Neural progenitor cell (in vitro differentiated cells): Measurements from ENCODE around the gene YDJC. TPM values are rescaled to one million over a fixed set of nuclear protein-coding genes. Genes with fewer than 3 reads are reported as not detected.

Experiments used
- DNase-seq: peaks from one replicate; pipeline ENCODE4 v3.0.0-alpha.2; 2016; ENCODE audit warnings: low spot score
- H2AFZ ChIP-seq: fragments of 200-600 bp; sonication (generic); replicated peaks from 2 replicates; pipeline ENCODE4 v1.6.1; 2016; ENCODE audit warnings: antibody characterized with exemption
- H3F3A ChIP-seq: fragments of 200-600 bp; sonication (generic); 2 replicates; pipeline ENCODE4 v1.6.1; 2016; ENCODE audit warnings: antibody characterized with exemption, low read depth
- H3K27ac ChIP-seq: fragments of 200-600 bp; sonication (generic); 2 replicates; pipeline ENCODE4 v1.5.1; 2016; ENCODE audit warnings: mild to moderate bottlenecking
- H3K27me3 ChIP-seq: fragments of 200-600 bp; sonication (generic); 2 replicates; pipeline ENCODE4 v1.6.1; 2016; ENCODE audit warnings: mild to moderate bottlenecking, moderate library complexity
- H3K36me3 ChIP-seq: fragments of 200-600 bp; sonication (generic); 2 replicates; pipeline ENCODE4 v1.5.1; 2016
- H3K4me1 ChIP-seq: fragments of 200-600 bp; sonication (generic); 2 replicates; pipeline ENCODE4 v1.6.1; 2016; ENCODE audit warnings: mixed run types
- H3K4me2 ChIP-seq: fragments of 200-600 bp; sonication (generic); 2 replicates; pipeline ENCODE4 v1.6.1; 2016
- H3K4me3 ChIP-seq: fragments of 200-600 bp; sonication (generic); 2 replicates; pipeline ENCODE4 v1.5.1; 2016
- H3K79me2 ChIP-seq: fragments of 200-600 bp; sonication (generic); 2 replicates; pipeline ENCODE4 v1.6.1; 2016; ENCODE audit warnings: low read depth
- H3K9ac ChIP-seq: fragments of 200-600 bp; sonication (generic); 2 replicates; pipeline ENCODE4 v1.6.1; 2016
- H3K9me3 ChIP-seq: fragments of 200-600 bp; sonication (generic); 2 replicates; pipeline ENCODE4 v1.5.1; 2016; ENCODE audit warnings: low read depth
- H4K20me1 ChIP-seq: fragments of 200-600 bp; sonication (generic); 2 replicates; pipeline ENCODE4 v1.6.1; 2016; ENCODE audit warnings: low read depth
- H3K27ac Mint-ChIP-seq: 3 replicates; pipeline ENCODE4 v1.8.0; 2021; ENCODE audit warnings: mixed read lengths
- H3K27me3 Mint-ChIP-seq: 2 replicates; pipeline ENCODE4 v1.8.0; 2022; ENCODE audit warnings: low read depth, mild to moderate bottlenecking, inconsistent platforms, moderate library complexity, mixed read lengths; ENCODE audit not compliant: insufficient read depth
- H3K36me3 Mint-ChIP-seq: 3 replicates; pipeline ENCODE4 v1.8.0; 2021; ENCODE audit warnings: mixed read lengths
- H3K4me1 Mint-ChIP-seq: 3 replicates; pipeline ENCODE4 v1.8.0; 2021; ENCODE audit warnings: mixed read lengths
- H3K4me3 Mint-ChIP-seq: 3 replicates; pipeline ENCODE4 v1.8.0; 2021; ENCODE audit warnings: mild to moderate bottlenecking, moderate library complexity, mixed read lengths
- H3K9me3 Mint-ChIP-seq: 3 replicates; pipeline ENCODE4 v1.8.0; 2020; ENCODE audit warnings: mixed read lengths
- CTCF ChIP-seq: fragments of 200-600 bp; sonication (generic); IDR thresholded peaks from 2 replicates; pipeline ENCODE4 v1.5.1; 2017; ENCODE audit warnings: antibody characterized with exemption, mild to moderate bottlenecking
- EZH2 ChIP-seq: fragments of 200-600 bp; sonication (generic); IDR thresholded peaks from 2 replicates; pipeline ENCODE4 v1.6.1; 2017; ENCODE audit warnings: antibody characterized with exemption, mild to moderate bottlenecking, moderate library complexity
- EZH2phosphoT487 ChIP-seq: fragments of 200-600 bp; sonication (generic); IDR thresholded peaks from 2 replicates; pipeline ENCODE4 v1.6.1; 2017; ENCODE audit warnings: antibody characterized with exemption
- total RNA-seq: library from RNA; depleted of rRNA; stranded (reverse); fragments of >200 nt; gene quantifications from 2 replicates; pipeline ENCODE4 v1.2.3, GENCODE V29; 2015; ENCODE audit warnings: low replicate concordance

YDJC gene
- total RNA-seq, 1 donor from 2014 or later = 4.8 TPM

DNA sequence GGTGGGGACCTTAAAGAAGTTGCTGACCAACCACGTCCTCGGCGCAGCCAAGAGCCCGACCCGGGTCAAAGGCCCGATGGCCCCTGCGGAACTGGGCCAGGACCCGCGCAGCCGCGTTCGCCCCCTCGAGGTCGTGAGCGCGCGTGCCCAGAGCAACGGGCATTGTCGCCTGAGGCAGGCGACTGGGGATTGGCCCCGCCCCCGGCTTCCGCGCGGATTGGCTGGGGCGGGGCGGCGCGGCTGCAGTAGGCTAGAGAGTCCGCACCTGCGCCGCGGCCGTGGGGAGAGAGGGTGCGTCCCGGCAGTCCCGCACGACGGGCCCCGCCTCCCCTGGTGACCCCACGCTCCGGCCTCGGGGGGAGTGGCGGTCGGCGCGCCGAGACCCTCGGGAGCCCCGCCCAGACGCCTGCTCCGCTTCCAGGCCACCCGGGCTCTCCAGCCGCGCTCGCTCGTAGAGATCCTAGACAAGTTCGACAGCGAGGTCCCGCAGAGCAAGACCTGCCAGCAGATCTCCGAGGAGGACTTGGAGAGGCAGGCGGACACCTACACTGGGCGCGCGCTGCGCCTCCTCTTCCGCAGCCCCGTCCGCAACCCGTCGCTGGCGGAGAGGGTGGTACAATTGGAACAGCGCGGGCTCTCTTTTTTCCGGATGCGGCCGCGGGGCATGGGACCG is 27.7 kb upstream of the YDJC start:
- peak overlapping the region; percentile 51 for H3K4me3 ChIP-seq
- peaks cover 20% of the 10 kb centered on the region for H3K79me2 ChIP-seq
- H3K4me3 Mint-ChIP-seq = peak overlapping the region; percentile 86
- no peaks in the 10 kb centered on the region for H3K36me3 ChIP-seq
- H3K4me2 ChIP-seq = peak overlapping the region; percentile 95
- H3F3A ChIP-seq = peaks cover 62% of the 10 kb centered on the region
- peak overlapping the region; percentile 71 for H3K27ac ChIP-seq
- peak; percentile 93 for DNase-seq
- H3K9ac ChIP-seq = no peak overlapping the region
- TF ChIP-seq EZH2phosphoT487 = no peak
- TF ChIP-seq EZH2 = peak; percentile 31
- peak; percentile 40 for TF ChIP-seq CTCF
- peaks cover 11% of the 10 kb centered on the region for H3K27me3 Mint-ChIP-seq
- H3K9me3 ChIP-seq = no peaks in the 10 kb centered on the region
- H3K9me3 Mint-ChIP-seq = peaks cover 2% of the 10 kb centered on the region
- no peaks in the 10 kb centered on the region for H3K27me3 ChIP-seq
- H2AFZ ChIP-seq = no peak overlapping the region
- H4K20me1 ChIP-seq = peaks cover 30% of the 10 kb centered on the region
- peak overlapping the region; percentile 74 for H3K27ac Mint-ChIP-seq
- peaks cover 5% of the 10 kb centered on the region for H3K36me3 Mint-ChIP-seq
- H3K4me1 Mint-ChIP-seq = peaks cover 25% of the 10 kb centered on the region
- H3K4me1 ChIP-seq = peaks cover 14% of the 10 kb centered on the region

GRCh38 chr22:21657020-21657359 is 27.2 kb upstream of the YDJC start:
- H3K4me3 ChIP-seq = no peak overlapping the region
- no peak for TF ChIP-seq EZH2
- no peak for TF ChIP-seq EZH2phosphoT487
- TF ChIP-seq CTCF = no peak
- H3F3A ChIP-seq = peaks cover 62% of the 10 kb centered on the region
- peaks cover 25% of the 10 kb centered on the region for H3K79me2 ChIP-seq
- Mint-ChIP-seq H3K27ac (peak overlapping the region; percentile 26), H3K36me3 (peaks cover 5% of the 10 kb centered on the region), H3K27me3 (peaks cover 12% of the 10 kb centered on the region), H3K4me3 (peak overlapping the region; percentile 69), H3K4me1 (peaks cover 25% of the 10 kb centered on the region), H3K9me3 (peaks cover 2% of the 10 kb centered on the region)
- H3K27ac ChIP-seq = peak overlapping the region; percentile 71
- H3K27me3 ChIP-seq = no peaks in the 10 kb centered on the region
- H3K9ac ChIP-seq = no peak overlapping the region
- H3K36me3 ChIP-seq = no peaks in the 10 kb centered on the region
- peaks cover 14% of the 10 kb centered on the region for H3K4me1 ChIP-seq
- H3K9me3 ChIP-seq = no peaks in the 10 kb centered on the region
- DNase-seq = no peak
- no peak overlapping the region for H2AFZ ChIP-seq
- H4K20me1 ChIP-seq = peaks cover 30% of the 10 kb centered on the region
- H3K4me2 ChIP-seq = peak overlapping the region; percentile 95

DNA sequence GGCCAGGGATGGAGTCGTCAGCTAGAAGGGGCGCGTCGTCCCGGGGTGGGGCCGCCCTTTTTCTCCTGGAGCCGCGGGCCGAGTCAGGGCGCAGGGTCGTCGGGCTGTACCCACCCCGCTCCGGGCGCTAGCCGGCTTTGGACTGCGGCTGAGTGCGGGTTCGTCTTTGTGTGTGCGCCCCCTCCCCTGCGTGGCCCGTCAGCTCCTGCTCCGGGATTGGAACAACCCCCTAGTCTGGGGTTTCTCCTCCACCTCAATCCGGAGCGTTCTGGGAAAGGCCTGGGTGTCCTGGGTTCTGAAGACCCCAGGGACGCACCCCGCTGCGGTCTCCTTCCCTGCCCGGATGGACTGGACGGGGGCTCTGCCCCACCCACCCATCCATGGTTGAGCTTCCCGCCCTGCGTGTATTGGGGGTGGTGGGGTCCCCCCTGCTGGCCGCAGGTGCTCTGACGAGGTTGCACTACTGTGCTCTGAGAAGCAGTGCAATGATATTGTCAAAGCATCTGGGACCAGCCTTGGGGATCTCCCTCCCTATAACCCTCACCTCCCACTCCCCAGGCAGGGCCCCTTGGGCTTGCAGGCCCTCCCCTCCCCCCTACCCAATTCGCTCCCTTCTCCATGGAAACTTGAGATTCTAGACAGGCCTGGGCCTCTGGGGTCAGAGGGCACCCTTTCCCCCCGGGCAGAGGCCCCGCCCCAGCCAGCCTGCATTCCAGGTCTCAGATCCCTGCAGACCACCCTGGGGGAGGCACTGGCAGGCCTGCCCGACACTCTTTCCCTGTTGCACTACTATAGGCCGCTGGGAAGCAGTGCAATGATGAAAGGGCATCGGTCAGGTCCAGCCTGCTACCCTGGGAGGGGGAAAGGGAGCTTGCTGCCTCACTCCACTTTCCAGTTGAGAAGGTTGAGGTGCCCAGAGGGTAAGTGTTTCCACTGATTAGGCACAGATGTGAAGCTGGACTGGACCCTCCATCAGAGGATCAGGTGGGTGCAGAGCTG is 23.0 kb upstream of the YDJC start:
- Histone ChIP-seq H3K4me1 (peaks cover 20% of the 10 kb centered on the region), H3K36me3 (no peaks in the 10 kb centered on the region), H3K4me2 (peak overlapping the region; percentile 92), H2AFZ (no peak overlapping the region), H3F3A (peaks cover 68% of the 10 kb centered on the region), H4K20me1 (peaks cover 30% of the 10 kb centered on the region), H3K27me3 (no peaks in the 10 kb centered on the region), H3K4me3 (peak overlapping the region; percentile 72), H3K27ac (peak overlapping the region; percentile 6), H3K9me3 (no peaks in the 10 kb centered on the region), H3K9ac (peak overlapping the region; percentile 22), H3K79me2 (peaks cover 25% of the 10 kb centered on the region)
- no peaks in the 10 kb centered on the region for H3K9me3 Mint-ChIP-seq
- peak; percentile 92 for DNase-seq
- H3K4me3 Mint-ChIP-seq = peak overlapping the region; percentile 93
- H3K36me3 Mint-ChIP-seq = peaks cover 5% of the 10 kb centered on the region
- peaks cover 30% of the 10 kb centered on the region for H3K4me1 Mint-ChIP-seq
- H3K27ac Mint-ChIP-seq = no peak overlapping the region
- peaks cover 12% of the 10 kb centered on the region for H3K27me3 Mint-ChIP-seq
- TF ChIP-seq EZH2 (no peak), CTCF (no peak), EZH2phosphoT487 (no peak)
